ENCODE results near the gene SYNGAP1.

The SYNGAP1 gene

DNA sequence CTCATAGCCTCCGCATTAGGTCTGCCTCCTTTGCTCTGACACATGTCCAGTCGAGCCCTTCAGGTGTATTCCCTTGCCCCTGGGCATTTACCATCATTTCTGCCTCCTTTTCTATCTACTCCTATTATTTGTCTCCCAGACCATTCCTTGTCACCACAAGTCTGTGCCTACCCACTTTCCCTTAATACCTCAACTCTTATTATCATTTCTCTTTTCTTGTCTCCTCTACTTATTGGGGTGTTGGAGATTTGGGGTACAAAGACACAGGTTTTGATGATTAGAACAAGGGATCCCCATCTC lies 1.4 kb downstream of the SYNGAP1 start:
- DNase-seq (ENCODE audit: low spot score), result no peak

DNA sequence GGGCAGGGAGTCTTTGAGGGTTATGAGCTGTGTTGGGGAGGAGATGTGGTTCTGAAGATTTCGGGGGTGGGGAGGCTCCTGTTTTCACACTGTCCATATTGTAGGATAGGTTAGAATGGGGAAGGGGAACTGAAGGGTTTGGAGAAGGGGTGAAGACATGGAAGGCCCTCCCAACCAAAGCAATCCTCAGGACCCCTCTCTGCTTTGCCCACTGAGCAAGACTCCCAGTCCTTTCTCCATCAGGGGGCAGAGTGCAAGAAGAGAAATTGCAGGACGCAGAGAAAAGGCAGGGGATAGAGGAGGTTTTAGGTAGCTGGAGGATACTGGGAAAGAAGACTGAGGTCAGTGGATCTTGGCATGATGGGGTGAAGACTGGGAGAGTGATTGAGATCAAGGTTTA lies 3.9 kb downstream of the SYNGAP1 start:
- DNase-seq (ENCODE audit: low spot score), result no peak

DNA sequence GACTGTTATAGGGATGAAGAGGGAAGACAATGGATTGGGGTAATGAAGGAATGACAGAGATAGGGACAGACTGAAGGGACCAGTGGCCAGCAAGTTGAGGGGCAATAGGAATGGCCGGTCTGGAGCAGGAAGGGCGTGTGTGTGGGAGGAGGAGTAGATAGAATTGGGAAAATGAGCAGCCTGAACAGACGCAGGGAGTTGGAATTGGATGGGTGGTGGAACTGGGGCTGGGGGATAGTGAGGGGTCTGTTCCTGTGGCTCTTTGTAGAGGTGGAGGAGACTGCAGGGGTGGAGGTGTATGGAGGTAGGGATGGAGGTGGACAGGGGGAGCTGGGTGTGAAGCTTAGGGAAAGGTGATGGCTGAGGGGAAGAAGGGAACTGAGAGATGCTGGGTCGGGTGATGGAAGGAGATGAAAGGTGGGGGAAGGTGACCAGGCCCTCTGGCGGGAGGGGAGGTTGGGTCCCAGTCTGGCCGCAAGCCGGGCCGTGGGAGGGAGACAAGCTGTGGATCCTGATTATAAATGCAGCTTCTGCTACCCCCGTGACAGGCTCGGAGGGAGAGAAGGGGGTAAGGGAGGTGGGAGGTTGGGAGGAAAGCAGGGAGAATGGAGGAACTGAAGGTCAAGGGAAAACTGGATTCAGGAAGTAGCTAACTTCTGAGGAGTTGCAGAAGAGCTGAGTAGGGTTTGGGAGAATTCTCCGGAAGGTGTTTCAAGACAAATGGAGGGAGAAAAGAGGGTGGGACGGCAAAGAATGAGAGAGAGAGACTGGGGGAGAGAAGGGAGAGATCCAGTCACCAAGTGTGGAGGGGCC lies 5.2 kb downstream of the SYNGAP1 start:
- peak; percentile 27 for DNase-seq (ENCODE audit: low spot score)

DNA sequence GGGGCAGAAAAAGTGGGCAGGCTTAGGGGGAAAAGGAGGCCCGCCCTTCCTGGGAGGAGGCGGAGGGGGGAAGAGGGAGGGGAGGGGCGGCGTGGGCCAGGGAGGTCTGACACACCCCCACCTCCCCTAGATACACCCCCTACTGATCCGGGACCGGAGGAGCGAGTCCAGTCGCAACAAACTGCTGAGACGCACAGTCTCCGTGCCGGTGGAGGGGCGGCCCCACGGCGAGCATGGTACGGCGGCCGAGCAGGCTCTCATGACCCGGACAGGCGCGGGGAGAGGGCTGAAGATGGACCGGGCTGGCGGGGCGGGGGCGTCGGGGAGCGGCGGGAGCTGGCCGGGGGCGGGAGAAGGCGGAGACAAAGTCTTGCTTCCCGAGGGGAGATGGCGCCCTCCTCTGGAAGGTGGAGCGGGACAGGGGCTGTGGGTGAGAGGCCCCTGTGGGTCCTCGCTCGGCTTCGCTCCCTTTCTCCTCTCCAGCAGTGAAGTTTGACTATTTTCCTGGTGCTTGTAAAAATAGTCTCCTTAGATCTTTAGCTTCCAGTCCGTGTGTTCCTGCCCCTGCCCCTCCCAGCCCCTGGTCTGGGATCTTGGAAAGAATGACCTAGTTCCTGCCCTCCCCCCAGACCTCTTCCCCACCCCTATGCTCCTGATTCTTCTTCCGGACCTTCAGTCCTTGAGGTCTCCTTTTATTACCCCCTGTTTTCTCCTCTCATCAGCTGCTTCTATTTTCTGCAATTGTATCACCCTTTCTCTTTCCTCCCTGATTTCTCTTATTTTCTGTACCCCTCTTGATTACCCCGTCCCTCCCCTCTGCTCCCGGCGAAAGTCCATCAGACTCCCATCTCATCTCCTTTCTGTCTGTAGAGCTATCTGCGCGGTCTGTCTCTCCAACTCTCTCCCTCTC lies 6.1 kb downstream of the SYNGAP1 start:
- peak; percentile 89 for DNase-seq (ENCODE audit: low spot score)

DNA sequence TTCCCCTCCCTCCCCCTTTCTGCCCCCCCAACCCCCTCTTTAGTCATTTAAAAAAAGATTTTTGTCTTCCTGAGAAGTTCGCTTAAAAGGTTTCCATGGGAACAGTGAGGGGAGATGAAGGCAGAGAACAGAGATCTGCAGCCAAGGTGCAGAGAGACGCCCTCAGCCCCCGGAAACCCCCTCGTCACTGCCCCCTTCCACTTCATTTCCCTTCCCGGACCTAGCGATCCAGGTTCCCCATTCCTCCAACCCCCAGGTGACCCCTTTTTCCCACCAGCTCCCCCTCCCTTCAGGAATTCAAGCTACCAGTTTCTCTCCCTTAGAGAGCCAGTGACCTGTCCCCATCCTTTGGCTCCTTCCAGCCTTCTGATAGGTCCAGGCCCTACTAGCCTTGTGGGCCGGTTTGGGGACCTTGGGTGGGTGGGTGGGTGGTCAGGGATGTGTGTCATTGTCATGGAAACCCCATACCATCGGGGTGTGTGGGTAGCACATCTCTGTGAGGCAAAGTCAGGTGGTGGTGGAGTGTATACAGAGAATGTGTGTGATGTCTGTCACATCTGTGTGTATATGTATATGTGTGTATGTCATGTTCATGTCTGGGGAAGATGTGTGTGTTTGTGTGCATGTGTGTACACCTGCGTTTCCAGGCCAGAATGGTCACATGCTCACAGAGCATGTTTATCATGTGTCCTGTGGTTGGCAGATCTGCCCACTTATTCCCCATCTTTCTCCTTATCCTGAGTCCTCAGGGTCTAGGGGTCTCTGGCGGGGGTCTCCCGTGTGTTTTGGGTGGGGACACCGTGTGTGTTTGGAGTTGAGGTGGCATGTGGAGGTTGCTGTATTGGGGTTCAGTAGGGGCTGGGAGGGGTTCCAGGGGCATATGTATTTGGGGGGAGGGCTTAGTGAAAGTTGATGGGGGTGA lies 7.0 kb downstream of the SYNGAP1 start:
- peak; percentile 47 for DNase-seq (ENCODE audit: low spot score)

DNA sequence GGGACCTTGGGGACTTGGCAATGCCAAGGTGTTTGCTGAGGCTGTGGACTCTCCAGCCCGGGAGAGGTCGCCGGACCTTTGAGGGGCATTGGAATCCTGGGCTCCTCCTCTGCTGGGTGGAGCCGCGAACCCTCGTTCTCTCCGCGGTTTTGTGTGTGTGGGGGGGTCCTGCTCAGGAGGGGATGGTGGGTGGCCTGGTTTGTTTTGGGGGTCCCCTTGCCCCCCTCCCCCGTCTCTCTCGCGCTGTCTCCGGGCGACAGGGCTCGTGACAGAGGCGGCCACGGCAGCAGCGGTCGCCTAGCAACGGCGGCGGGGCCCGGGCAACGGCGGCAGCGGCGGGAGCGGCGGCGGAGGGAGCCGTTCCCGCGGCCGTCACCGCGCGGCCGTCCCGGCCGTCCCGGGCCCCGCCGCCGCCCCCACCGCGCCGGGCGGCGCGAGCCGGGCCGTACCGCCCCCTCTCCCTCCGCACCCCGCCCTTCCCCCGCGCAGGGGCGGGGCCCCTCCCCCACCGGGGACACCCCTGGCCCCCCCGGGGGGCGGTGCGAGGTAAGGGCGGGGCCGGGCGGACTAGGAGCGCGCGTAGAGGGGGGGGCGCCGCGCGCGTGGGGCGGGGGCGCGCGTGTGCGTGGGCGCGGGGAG lies 7.8 kb downstream of the SYNGAP1 start:
- DNase-seq (ENCODE audit: low spot score), result peak; percentile 61

DNA sequence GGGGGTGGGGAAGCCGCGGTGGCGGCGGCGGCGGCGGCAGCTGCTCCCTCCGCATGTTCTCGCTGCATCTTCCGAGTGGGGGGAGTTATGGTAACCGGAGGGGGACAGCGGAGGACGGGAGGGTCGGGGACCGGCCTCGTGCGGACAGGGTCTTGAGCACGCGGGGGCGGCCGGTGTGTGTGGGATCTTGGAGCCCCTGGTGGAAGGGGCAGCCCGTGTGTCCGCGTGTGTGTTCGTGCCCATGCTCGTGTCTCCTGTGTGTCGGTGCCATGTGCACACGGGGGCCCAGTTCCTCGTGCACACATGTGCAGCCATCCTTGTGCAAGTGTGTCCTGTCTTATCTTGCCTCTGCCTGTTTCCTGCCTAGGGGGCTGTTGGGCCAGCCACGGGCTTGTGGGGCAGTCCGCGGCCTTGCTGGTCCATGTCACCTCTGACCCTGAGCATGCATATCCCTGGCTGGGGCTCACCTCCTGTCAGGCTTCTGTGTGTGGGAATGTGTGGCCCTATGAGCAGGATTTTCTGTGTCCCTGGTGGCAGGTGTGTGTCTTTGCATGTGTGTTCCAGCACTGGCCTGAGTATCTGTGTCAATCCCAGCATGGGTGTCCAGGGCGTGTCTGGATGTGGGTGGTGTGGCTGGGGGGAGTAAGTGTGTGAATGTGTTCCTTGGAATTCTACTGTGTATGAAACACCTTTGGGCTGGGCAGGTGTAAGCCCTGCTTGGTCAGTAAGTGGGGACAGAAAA lies 8.5 kb downstream of the SYNGAP1 start:
- DNase-seq (ENCODE audit: low spot score), result peak; percentile 77

DNA sequence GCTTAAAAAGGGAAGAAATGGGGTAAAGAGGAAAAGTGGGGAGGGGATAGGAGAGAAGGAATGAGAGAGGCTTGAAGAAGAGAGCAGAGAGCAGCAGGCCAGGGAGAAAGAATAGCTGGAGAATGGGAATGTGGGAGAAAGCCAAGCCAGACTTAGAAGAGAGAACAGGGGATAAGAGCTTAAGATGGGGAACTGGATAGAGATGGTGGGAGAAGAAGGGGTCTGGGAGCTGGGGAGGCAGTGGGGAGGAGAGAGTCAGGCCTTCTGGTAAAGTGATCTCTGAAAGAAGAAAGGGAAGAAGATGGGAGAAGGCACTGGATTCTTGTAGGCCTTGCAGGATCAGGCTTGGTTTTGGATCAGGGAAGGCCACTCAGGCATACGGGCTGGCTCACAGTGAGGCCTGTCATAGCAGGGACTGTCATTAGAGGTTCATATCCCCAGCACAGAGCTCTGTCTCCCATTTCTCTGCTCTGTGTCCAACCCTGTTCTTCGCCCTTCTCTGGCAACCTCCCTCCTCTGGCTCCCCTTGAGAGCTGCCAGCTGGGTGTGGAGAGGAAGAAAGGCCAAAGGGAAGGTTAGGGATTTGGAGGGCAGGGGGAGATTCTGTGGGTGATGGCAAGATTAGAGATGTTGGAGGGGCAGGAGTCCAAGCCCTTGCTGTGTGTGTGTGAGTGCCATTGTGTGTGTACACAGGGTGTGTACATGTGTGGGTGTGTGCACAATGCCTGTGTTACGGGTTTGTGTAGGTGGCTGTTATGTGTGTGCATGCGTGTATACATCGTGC lies 9.3 kb downstream of the SYNGAP1 start:
- DNase-seq (ENCODE audit: low spot score), result no peak

DNA sequence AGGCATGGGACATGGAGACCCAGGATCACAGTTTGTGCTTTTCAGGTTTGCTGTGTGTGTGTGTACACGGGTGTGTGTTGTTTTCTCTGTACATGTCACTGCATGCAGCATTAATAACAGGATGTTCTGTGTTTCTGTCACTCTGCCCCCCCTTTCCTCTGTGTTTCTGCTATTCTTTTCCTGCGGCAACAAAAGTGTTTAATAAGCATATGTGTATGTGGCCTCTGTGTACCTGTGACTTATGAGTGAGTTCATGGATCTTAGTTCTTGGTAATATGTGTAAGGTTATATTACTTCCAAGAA lies 9.8 kb downstream of the SYNGAP1 start:
- no peak for DNase-seq (ENCODE audit: low spot score)

DNA sequence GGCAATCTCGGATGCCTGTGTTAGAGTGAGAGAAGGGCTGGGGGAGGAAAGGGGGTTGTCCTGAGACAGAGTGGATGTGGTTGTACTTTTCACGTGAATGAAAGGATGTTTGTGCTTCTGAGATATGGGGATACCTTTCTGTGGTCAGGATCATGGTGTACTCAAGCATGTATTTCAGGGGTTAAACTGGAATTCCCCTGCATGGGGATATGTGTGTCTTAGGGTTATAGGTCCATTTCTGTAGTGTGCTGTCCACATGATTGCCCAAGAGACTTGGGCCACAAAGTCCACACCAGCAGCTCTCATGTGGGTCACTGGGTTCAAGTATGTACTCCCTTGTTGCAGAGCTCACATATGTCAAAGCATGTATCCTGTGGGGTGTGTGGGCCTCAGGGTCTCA lies 10.5 kb downstream of the SYNGAP1 start:
- no peak for DNase-seq (ENCODE audit: low spot score)

DNA sequence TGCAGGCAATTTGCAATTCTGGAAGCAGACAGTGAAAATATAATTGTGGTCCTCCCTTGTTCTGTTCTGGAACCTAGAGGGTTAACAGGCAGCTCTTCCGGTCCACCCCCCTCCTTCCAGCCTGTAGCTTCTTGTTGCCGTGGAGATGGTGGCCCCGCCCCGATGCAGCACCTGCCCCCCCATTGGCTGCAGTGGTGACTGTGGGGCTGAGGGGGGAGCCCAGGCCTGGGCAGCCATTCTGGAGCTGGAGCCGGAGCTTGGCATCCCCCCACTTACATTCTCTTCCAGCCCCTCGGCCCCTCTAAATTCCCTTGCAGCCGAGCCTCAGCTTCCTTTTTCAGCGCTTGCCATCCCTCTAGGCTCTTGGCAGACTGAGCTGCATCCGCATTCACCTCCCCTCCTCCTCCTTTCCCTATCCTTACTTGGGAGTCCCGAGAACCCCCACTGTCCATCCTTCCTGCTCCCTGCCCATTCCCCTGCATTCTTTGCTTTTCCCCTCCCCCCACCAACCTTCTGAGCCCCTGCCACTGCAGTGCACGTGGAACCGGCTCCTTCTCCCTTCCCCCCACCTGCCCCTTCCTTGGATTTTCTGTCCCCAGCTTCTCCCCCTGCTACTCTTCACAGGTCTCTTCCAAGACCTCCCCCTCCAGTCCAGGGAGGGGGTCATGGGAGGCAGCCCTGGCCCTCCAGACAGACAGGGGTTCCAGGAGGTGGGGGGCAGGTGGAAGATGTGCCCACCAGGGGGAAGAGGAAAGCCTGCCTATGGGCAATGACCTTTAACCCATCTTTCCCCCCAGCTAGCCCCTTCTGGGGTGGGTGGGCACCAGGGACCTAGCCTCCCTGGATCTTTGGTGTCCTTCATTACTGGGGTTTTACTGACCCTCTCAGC lies 11.4 kb downstream of the SYNGAP1 start:
- DNase-seq (ENCODE audit: low spot score), result peak; percentile 93

DNA sequence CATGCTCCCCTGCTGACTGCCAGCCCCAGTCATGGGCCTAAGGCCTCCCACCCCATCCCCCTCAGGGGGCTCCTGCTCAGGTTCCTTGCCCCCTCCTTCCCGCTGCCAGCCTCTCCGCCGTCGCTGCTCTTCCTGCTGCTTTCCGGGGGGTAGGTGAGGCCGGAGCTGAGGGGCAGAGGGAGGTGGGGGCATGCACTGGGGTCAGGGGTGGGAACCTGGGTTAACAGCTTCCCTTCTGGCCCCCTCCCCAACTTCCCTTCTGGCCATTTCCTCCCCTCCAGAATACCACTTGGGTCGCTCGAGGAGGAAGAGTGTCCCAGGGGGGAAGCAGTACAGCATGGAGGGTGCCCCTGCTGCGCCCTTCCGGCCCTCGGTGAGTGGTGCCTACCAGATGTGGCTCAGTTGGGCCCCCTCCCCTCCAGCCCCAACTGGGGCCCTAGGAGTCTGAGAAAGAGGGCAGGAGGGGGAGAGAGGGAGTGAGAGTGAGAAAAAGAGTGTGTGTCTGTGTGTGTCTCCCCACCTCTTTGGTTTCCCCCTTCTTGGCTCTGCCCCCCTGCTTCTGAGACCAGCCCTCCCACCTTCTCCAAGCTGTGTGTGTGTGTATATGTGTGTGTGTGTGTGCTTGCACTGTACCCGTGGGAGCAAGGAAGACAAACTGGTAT lies 12.1 kb downstream of the SYNGAP1 start:
- DNase-seq (ENCODE audit: low spot score), result no peak

DNA sequence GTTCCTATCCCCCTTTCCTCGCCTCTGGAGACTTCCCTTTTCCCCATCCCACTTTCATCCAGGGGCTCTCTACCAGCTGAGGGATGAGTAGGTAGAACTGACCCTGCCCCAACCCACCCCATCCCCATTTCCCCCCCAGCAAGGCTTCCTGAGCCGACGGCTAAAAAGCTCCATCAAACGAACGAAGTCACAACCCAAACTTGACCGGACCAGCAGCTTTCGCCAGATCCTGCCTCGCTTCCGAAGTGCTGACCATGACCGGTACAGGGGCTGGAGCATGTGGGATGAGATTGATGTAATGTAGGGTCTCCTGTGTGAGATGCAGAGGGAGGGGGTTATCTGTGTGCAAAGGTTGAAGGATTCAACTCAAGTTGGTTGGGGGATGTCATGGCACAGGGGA lies 12.7 kb downstream of the SYNGAP1 start:
- DNase-seq (ENCODE audit: low spot score), result no peak

DNA sequence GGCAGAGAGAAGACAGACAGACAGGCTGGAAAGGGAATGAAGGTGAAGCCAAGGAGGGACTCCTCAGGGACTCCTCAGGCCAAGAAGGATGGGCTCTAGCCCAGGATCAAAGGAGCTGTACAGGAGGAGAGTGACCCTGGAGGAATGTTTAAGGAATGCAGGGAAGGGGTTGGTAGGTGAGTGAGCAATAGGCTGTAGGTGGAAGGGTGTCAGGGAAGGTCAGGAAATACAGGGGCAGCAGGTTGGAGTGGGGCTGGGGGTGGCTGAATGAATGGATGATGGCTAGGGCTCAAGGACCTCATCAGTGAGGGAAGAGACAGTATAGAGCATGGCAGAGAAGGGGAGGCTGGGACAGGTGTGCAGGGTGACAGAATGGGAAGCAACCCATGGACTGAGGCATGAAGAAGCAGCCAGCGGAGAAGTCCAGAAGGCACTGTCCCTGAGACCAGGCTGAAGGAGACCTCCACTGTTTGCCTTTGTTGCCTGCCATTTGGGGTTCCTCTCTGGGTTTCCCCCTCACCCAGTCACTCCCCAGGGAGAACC lies 13.2 kb downstream of the SYNGAP1 start:
- no peak for DNase-seq (ENCODE audit: low spot score)

DNA sequence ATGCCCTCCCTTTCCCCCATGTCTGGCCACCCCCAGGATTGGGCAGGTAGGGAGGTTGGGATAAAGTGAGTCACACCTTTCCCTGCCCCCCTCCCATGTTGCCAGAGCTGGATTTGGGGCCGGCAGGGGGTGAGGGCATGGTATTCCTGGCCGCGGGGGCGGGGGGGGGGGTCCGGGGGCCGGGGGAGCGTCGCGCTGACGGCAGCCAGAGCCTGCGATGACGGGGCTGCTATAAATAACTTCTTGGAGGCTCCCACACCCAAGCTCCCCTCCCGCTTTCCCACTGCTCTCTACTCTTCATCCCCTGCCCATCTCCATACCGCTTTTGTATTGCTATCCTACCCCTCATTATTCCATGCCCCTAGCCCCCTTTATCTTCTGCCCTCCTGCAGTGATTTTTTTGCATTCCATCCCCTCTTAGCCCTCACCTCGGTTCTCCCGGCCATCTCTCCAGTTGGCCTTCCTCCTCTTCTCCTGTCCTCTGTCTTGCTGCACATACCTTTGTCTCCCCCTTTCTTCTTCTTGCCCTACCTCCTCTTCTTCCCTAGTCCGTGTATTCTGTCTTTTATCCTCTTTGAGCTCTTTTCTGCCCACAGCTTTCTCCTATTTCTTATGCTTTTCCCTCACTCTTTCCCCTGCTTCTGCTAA lies 13.8 kb downstream of the SYNGAP1 start:
- peak; percentile 87 for DNase-seq (ENCODE audit: low spot score)

DNA sequence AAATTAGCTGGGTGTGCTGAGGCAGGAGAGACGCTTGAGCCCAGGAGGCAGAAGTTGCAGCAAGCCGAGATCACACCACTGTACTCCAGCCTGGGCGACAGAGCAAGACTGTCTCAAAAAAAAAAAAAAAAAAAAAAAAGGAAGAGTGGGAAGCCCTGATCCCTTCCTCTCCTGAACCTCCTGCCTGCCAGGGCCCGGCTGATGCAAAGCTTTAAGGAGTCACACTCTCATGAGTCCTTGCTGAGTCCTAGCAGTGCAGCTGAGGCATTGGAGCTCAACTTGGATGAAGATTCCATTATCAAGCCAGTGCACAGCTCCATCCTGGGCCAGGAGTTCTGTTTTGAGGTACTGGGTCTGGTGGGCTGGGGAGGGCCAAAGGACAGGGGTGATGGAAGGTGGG lies 15.1 kb downstream of the SYNGAP1 start:
- no peak for DNase-seq (ENCODE audit: low spot score)

DNA sequence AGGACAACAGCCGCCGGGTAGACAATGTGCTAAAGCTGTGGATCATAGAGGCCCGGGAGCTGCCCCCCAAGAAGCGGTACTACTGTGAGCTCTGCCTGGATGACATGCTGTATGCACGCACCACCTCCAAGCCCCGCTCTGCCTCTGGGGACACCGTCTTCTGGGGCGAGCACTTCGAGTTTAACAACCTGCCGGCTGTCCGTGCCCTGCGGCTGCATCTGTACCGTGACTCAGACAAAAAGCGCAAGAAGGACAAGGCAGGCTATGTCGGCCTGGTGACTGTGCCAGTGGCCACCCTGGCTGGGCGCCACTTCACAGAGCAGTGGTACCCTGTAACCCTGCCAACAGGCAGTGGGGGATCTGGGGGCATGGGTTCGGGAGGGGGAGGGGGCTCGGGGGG lies 17.8 kb downstream of the SYNGAP1 start:
- no peak for DNase-seq (ENCODE audit: low spot score)

DNA sequence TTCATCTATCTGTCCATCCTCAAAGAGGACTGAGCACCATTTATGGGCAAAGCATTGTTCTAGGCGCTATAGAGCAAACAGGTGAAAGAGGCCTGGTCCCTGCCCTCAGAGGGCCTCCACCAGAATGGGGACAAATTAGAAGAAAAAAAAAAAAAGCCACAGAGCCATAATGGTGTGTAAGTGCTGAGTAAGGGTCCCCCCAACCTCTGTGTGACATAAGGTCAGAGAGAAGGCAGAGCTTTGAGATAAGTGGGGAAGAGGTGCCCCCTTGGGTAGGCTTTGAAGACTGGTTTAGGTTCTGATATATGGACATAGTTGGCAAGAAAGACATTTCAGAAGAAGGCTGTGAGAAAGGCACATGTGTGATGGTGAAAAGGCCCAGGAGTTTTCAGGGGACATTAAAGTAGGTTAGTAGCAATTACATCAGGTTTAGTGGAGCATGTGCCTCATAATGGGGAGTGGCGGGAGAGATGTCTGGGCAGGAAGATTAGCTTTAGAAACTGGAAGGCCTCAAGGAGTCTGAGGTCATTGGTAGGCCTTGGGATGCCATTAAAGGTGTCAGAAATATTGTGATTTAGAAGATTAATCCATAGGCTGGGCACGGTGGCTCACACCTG lies 19.2 kb downstream of the SYNGAP1 start:
- DNase-seq (ENCODE audit: low spot score), result no peak
